ENCODE data around the gene TTI1.

The TTI1 gene

DNA sequence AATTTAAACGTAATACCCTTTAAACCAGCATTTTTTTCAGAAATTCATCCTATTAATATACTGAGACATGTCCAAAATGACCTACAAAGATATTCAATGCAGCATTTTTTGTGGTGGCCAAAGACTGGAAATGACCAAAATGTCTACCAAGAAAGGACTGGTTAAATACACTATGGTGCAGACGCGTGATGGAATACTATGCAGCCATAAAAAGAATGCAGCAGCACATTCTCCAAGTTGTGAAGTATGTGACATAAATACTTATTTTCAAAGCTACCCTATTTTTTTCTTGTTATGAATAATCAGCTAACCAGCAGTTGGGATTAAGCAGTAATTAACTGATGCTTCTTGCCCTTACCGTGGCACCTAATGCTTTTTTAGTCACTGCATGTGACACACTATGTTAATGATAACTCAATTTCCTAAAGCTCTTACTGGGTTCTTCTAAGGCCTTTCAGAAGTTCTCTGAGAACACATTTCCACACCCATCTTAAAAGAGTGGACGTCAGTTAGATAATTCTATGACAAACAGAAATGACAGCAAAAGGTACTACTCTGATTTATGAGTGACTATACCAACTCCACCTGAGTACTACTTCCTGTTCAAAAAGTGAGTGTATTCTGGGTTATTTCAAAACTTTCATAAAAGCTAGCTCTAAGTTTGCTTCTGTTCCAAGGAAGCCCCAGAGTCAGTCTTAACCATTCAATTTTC lies 24.9 kb downstream of the TTI1 start:
- no peak for DNase-seq

DNA sequence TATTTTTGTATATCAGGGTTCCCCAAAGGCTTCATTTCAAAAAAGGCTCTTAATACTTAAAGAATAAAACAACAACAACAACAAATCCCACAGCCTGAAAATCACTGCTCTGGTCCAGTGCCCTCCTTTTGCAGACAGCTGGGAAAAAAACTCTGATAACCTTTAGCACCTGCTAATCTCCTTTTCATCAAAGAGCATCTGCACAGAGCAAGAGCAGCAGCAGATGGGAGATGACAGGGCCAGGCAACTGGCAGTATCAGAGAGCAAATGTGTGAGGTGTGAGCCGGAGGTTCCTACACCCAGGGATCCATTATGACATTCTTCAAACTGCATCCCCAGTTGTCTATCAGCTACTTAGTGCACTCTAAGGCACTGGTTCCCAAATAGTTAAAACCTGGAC lies 25.7 kb downstream of the TTI1 start:
- no peak for DNase-seq

DNA sequence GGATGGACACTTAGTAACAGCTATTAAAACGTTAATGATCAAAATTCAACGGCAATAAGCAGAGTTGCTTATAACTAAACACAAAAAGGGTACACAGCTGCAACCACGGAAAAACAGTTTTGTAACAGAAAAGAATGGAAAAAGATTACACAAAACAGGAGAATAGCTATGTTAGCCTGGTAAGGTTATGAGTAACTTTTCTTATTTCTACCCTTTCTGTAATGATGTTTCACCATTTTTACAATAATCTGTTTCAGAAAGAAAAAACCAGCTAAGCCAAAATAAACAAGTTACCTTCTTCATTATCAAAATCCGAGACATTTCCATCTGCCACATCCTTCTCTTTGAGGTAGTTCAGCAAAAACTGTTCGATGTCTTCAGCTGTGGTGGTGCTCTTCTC lies 27.4 kb downstream of the TTI1 start:
- no peak for DNase-seq

DNA sequence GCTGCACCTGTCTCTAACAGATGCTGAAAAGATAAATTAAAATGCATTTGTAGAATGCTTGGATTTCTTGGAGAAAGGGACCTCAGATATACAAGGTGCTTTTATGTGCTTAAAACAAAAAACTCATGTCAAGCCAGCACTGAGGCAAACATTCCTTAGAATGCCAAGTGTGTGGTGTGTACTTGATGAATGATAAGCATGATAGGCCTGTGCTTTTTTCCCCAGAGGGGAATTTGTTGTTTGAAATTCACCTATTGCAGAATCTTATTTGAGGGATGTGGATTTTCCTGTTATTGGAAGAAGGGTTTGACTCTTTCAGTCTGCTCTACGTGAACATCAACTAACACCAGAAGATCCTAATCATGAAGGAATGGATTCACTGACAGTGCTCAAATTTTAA lies 28.8 kb downstream of the TTI1 start:
- no peak for DNase-seq

DNA sequence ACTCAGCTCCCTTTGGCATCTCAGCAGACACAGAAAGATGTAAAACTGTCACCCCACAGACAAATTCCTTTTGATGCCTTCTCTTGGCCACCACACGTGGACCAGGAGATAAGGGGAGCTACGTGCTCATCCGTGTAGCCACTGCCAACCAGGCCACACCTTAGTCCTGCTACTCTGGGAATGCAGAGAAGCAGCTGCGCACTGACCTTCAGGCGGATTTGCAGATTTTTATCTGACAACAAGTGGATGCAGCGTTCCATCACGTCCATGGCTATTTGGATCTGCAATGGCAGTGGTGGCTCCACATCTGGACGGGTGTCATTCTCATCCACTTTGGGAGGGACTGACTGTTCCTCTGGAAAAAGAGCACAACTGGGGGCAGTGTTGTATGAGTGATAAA lies 30.8 kb downstream of the TTI1 start:
- no peak for DNase-seq

DNA sequence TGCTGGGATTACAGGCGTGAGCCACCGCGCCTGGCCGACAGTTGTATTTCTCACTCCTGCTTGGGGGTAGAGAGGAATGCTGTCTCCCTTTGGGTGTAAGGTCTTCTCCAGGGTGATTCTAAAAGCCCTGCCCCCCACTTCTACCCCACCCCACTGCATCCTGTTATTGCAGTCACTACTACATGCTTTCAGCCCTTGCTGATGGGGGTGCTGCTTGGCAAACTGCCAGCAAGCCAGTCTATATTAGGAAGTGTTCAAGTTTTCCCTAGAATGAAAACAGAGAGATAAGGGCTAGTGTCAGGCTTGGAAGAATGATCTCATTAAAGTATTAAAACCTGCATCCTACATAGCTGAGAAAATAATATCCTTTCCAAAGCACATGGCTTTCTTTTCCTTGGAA lies 31.3 kb downstream of the TTI1 start:
- DNase-seq = no peak

DNA sequence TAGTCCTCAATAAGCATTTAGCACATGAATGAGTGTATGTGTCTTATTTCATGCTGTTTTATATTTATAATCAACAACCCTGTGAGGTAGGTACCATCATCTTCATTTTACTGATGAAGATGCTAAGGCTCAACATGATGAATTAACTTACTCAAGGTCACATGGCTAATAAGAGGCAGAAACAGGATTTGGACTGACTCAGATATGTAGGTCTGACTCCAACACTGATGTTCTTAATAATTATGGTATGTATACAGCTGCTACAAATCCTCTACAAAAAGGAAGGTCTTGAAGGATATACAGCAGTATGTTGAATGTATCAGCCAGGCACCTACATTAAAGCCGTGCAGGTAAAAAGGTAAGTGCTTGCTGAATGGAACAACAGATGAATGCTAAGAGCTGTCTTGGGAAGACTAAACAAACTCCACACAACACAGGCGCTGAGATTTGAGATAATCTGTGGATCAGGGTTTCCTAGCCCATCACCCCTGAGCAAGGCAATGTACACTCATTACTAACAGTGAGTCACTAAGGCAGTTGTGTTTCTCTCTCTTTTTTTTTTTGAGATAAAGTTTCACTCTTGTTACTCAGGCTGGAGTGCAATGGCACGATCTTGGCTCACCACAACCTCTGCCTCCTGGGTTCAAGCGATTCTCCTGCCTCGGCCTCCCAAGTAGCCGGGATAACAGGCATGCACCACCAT lies 31.9 kb downstream of the TTI1 start:
- DNase-seq = no peak

DNA sequence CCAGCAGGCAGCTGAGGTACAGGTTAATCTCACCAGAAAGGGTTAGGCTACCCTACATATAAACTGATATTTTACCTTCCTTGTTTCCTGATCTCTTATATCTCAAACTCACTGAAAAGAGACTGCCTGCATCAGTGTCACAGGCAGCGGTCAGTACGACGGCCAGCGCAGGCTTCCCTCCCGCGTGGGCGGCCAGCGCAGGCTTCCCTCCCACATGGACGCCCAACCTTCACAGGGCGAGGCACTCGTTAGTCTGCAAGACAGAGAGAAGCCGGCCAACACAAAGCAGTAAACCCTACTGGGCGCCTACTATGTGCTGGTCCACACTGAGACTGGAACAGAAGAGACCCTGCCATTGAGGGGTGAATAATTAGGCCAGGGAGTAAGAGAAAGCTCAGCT lies 33.0 kb downstream of the TTI1 start:
- DNase-seq = no peak

DNA sequence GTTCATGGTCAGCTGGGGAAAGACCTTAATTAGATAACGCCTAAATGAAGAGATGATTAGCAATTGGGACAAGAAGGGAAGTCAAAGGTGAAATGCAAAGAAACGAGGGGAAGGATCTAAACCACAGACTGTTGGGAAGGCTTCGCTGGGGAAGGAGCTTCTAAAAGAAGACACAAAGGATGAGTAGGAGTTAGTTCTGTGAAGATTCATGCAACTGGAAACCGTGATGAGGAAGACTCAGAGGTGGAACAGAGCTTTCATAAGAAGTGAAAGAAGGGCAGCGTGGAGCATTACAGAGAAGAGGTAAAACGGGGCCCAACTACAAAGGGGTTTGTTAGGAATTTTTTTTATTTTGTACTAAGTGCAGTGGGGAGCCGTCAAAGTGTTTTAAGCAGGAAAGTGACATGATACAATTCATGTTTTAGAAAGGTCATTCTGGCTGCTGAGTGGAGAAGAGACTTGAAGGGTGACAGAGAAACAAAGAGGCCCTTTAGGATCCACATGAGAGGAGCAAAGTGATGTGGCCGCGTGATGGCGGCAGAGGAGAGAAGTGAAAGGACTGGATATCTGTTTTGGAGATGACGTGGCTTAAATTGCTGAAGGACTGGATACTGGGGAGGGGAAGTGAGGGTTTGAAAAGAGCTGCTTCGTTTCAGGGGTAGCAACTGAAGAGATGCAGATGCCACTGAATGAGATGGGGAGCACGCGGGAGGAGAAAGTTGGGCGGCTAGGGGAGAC lies 33.6 kb downstream of the TTI1 start:
- DNase-seq = no peak

DNA sequence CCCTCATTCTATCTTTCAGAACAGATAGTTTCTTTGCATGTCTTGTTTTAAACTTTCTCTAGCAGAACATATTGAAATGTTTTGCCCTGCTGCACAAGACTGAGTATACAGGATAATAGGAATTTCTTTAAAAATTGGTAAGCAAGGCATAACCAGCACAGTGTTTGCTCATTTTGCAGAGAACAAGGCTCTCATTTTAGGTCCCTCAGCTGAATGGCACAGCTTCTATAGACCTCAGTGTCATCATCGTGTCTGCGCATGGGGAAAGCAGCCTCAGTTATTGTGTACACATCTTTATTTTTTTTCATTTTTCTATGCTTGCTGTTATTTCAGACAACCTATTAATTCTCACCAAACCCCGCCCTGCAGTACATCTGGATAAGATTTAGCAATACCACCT lies 35.7 kb downstream of the TTI1 start:
- DNase-seq = no peak

DNA sequence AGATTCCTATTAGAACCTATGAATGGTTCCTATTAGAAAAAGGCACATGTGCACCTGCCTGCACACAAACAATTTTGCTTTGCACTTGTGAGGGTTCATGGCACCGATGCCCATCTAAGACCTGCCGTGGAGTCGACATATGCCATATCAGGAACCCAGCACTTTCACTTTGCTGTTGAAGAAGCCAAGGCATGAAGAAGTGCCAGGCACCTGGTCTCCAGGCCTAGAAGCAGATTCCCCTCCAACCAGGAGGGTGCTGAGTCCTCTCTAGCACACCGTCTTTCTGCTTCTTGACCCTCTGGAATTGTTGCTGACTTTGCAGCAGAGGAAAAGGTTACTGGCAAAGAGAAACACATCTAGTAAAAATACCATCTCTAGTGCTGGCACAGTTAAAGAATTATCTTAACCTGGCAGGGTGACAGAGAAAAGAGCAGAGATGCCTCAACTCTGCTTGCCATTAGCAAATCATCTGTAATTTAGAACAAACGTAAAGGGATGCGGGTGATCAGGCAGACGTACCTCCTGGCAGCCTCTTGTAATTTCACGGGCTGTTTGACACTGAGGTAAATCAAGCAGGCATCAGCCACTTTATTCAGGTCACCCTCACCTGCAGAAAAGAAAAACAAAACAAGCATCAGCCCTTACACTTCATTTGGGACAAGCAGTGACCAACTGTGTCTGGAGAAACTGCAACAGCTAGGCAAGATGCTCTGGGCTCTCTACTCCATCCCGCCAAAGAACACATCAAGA lies 37.2 kb downstream of the TTI1 start:
- DNase-seq = no peak

DNA sequence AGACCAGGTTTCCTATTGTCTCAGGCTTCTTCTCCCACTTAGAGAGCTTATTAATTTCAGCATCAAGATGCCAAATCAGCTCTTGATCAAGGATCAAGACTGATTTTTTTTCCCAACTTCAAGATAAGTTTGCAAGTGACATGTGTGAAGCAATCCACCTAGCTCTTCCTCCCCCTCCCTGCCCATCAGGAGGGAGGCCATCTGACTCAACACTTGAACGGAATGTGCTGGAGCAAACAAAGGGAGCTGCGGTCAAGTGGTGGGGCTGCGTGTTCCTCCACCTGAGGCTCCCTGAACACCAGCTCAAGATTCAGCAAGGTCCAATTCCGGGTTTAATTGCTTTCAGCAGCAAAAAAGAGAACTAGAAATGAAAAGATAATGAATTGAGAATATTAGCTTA lies 38.7 kb downstream of the TTI1 start:
- no peak for DNase-seq

DNA sequence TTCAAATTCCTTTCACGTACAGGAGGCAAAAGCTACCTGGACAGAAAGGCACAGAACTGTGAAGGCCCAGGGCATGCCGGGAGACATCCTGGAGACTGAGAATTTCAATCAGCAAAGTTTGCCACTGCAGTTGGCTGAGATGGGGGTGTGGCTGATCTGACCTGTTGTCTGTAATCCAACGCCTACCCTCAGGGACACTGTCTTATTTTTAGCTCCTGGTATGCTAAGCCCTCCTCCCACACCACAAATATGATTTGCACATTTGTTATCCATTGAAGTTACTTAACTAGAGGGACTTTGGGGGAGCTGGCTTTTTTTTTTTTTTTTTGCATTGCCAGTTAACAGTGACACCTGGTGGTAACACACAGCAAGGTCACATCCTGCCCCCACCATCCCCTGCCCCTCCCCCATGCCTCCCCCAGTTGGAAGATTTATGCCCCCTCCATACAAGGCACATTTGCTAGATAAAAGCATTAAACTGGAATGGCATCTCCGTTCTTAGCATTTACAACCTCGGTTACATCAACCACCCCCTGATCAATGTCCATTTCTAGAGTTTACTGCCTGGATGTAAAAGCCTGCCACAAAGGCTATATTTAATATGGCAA lies 40.4 kb downstream of the TTI1 start:
- peak; percentile 15 for DNase-seq

DNA sequence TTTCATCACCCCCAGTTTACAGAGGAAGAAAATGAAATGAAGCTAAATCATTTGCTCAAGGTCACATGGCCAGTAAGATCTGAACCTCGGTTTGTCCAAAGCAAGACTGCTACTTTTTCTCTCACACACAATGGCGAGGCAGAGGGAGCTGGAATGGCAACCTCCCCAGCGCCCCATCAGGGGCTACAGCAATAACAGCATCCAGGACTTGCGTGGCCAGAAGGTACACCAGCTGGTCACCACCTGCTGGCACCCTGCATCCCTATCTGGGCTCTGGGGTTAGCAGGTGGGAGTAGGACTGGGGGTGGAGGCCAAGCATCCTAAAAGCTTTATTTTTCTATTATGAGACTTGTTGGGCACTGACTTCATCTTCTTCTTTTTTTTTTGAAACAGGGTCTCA lies 41.3 kb downstream of the TTI1 start:
- no peak for DNase-seq

DNA sequence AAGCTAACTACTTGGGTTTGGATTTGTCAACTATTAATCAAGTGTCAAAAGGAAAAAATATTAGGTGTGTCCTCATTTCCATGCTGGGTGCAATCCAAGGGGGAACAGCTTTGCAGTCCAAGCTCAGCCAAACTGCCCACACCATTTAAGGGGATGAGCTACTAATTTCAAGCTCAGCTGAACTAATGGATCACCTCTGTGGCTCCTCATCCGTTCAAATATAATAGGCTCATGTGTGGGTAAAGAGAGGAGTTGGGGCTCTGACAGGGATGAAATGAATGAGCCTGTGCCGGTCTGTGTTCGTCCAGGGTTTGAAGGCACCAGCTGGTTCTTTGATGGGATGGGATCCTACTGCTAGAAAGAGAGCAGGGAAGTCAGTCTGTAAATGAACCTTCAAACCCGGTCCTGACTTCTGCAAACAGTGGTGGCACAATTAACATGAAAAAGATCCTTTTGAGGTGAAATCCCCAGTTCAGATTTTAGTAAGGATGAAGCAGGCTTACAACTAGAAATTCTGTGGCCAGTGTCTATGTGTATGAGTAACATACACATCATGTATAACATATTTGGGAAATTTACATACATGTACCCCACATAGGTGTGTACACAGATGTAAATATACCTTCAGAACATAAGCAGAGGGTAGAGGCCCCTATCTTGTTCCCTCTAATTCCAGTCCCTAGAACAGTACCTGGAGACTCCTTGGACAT lies 41.9 kb downstream of the TTI1 start:
- DNase-seq = no peak

DNA sequence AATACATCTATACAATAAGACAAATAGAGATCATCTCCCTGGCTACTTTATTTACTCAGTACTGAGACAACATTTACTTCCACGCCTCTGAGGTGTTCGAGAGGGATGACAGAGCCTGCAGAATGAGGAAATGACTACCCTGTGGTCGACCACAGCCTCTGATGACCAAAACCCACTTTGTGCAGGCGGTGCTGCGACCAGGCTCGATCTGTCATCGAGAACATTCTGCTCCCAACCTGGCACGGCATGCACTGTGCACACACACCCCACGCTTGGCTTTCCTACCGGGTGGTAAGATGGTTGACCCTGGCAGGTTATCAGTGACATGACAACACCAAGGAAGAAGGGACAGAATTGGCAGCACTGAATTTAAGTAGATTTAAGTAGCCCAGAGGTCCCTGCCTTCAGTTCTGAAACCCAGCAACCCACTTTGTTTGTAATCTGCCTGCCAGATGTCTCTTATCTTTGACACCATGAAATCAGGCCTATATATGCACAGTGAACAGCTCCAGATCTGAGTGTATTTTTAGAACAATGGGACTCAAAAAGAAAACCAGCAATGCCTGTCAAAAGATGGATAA lies 42.6 kb downstream of the TTI1 start:
- peak; percentile 17 for DNase-seq

DNA sequence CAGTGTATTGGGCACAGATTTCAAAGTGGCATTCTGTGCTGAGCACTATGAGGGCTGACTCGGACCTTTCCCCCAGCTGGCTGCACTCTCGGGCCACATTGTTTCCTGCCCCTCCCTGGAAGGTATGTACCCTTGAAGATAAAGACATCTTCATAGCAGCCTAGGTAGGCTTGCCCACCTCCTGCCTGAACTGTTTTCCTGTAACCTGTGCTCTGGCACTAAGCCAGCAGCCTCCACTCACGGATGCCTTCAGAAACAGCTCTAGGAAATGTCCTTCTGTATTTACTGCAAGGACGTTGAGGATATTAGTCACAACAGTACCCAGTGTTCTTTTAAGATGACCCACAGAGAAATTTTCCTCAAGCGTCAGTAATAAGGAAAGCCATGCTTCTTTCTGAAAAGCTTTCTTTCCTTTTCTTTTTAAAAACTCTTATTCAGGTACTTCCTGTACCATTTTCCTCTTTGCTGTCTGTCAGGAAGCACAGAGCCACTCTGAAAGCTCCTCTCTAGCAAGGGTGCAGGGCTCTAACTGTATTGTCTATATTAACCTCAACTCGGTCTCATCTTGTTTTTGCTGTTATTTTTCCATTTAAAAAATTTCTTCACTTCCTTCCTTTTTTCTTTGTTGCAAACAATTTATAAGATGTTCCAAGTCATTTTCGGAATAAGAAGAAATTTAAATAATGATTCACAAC lies 43.5 kb downstream of the TTI1 start:
- no peak for DNase-seq

DNA sequence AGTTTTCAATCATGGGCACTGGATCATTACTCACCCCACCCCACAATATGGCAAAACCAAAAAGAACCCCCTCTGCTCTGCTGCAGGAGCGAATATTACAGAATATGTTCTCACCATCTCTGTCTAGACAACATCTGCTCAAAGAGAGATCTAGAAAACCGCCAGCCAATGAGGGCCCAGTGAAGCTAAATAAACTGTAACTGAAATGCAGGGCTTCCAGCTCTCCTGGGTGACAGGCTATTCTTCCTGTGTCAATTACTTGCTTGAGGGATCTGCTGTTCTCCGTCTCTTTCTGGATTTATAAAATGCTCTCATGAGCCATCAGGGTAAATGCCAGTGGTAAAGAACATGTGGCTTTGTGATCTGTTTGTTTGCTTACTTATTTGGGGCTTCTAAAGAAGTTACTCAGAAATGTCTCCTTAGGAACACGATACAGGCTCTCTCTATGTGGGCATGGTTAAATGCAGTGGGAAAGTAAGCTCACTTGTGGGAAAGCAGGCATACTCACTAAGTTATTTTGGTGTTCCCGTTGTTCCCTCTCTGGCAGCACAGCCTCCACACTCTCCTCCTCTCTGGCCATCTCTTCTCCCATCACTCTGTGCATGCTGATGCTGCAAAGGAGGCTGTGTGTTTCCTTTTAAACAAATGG lies 44.8 kb downstream of the TTI1 start:
- no peak for DNase-seq

DNA sequence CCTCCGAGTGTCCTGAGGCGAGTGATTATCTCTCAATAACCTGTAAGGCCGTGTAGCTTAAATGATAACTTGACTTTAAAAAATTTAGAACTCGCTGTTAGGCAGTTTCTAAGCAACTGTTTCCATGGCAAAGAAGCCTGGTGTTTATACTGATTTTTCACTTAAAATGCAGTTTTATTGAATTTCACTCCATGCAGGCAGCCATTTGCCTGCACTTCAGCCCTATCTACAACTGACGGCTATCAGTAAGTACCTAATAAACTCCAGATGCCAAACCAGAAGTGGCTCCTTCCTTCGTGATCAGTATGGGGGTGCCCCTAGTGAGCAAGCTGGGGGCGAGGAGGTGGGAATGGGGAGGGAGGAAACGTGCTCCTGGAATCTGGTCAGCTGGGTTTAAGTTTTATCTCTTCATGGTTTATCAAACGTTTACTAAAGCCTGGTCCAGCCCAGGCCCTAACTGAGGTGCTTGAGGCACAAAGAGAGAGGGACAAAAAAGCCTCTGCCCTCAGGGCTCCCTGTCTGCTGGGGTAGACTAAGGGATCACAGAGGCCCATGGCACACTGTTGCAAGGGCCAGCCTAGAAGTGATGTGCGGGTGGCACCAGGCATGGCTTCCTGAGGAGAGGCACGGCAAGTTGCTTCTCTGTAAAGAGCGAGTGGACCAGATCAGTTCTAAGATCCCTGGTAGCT lies 45.5 kb downstream of the TTI1 start:
- no peak for DNase-seq

Data from activated CD4-positive, alpha-beta T cell treated with anti-CD3 and anti-CD28 coated beads, Interleukin-2, amount 50 U/mL, for 1 hour (primary cell).